ENCODE measurements around the gene ECHS1.
"Not testable (repeated sequence)": the region's sequence is repeated elsewhere in the genome, so short reads cannot be mapped to it uniquely, and the experiment has no call there.

The ECHS1 gene

DNA sequence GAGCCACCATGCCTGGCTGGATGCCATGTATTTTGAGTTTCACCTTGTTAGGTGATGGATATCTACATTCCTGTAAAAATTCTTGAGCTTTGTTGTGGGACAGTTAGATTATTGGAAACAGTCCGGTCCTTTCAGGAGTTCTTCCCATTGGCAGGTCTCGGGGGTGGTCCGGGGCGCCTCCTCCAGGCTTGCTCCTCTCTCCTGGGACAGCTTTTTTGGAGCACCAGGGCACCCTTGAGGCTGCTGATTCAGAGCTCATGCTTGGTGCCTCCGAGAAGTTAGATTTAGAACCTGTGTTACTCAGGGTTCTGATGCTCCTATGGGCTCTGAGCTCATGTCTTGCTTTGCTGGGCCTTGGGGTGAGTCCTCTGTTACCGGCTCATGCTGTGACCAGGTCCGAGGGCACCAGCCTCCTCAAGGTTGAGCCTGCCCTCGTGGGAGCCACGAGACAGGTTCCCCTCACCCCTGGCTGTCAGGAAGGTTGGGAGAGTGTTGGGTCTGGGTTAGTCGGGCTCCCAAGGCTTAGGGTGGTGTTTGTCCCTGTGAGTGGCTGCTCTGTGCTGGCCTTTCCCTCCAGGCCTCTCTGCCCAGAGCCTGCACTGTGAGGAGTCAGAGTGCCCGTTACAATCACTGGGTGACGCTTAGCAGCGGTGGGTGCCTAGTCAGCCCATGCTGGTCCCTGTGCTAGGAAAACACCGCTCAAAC is 45.3 kb upstream of the ECHS1 start:
- DNase-seq (ENCODE audit: extremely low read depth, low read depth): no peak
- TF ChIP-seq, protein P1, sequence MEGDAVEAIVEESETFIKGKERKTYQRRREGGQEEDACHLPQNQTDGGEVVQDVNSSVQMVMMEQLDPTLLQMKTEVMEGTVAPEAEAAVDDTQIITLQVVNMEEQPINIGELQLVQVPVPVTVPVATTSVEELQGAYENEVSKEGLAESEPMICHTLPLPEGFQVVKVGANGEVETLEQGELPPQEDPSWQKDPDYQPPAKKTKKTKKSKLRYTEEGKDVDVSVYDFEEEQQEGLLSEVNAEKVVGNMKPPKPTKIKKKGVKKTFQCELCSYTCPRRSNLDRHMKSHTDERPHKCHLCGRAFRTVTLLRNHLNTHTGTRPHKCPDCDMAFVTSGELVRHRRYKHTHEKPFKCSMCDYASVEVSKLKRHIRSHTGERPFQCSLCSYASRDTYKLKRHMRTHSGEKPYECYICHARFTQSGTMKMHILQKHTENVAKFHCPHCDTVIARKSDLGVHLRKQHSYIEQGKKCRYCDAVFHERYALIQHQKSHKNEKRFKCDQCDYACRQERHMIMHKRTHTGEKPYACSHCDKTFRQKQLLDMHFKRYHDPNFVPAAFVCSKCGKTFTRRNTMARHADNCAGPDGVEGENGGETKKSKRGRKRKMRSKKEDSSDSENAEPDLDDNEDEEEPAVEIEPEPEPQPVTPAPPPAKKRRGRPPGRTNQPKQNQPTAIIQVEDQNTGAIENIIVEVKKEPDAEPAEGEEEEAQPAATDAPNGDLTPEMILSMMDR (IDR thresholded peaks at IDR 0.05; ENCODE audit: low read depth, low read length): no peak

DNA sequence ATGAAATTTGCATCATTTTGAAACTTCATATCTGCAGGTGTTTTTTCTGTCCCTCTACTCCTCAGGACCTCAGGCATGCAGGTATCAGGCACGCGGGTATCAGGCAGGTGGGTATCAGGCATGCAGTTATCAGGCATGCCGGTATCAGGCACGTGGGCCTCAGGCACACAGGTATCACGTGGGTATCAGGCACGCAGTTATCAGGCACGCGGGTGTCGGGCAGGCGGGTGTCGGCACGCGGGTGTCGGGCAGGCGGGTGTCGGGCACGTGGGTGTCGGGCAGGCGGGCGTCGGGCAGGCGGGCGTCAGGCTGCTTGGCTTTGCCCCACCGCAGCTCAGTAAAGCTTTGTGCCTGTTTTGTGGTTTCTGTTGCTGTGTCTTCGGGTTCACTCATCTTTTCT is 42.6 kb upstream of the ECHS1 start:
- TF ChIP-seq, protein P1 (IDR thresholded peaks at IDR 0.05; ENCODE audit: low read depth, low read length): no peak
- DNase-seq (ENCODE audit: extremely low read depth, low read depth): no peak

DNA sequence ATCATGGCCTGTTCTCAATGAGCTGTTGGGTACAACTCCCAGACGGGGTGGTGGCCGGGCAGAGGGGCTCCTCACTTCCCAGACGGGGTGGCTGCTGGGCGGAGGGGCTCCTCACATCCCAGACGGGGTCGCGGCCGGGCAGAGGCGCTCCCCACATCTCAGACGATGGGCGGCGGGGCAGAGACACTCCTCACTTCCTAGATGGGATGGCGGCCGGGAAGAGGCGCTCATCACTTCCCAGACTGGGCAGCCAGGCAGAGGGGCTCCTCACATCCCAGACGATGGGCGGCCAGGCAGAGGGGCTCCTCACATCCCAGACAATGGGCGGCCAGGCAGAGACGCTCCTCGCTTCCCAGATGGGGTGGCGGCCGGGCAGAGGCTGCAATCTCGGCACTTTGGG is 41.2 kb upstream of the ECHS1 start:
- DNase-seq (ENCODE audit: extremely low read depth, low read depth): not testable (repeated sequence)

DNA sequence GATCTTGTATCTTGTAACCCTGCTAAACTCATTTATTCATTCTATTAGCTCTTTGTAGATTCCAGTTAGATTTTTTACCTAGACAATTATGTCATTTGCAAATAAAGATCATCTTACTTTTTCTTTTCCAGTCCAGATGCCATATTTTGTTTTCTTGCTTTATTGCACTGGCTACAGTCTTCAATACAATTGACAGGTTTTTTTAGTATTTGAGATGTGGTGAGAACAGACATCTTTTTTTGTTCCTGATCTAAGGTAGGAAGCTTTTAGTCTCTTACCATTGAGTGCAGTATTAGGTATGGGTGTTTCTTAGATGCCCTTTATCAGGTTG is 39.2 kb upstream of the ECHS1 start:
- TF ChIP-seq, protein P1 (IDR thresholded peaks at IDR 0.05; ENCODE audit: low read depth, low read length): no peak
- DNase-seq (ENCODE audit: extremely low read depth, low read depth): no peak

DNA sequence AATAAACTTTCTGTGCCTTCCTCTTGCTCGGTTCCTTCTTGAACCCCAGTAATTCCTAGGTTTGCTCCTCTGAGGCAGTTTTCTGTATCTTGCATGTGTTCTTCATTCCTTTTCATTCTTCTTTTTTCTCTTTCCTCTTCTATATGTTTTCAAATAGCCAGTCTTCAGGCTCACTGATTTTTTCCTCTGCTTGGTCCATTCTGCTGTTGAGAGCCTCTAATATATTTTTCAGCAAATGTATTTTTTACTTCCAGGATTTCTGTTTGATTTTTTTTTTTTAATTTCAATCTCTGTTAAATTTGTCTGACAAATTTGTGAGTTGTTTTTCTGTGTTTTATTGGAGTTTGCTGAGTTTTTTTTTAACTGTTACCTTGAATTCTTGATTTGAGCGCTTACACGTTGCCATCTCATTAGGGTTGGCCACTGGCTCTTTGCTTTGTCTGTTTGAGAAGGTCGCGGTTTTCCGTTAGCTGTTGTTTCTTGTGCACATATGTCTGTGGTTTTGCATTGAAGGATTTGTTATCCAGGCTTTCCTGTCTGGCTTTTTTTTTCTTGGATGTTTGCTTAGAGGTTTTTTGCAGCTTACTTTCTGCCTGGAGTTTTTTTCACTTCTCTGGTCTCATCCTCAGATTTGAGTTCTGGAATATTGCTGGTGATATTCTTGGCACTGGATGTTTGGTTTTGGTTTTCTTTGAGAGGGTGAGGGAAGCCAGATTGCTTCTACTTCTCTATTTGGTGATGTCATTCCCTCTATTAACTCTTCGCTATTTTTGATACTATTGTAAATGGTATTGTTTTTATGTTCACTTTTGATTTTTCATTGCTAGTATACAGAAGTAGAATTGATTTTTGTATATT is 38.6 kb upstream of the ECHS1 start:
- TF ChIP-seq, protein P1 (IDR thresholded peaks at IDR 0.05; ENCODE audit: low read depth, low read length): no peak
- DNase-seq (ENCODE audit: extremely low read depth, low read depth): no peak

DNA sequence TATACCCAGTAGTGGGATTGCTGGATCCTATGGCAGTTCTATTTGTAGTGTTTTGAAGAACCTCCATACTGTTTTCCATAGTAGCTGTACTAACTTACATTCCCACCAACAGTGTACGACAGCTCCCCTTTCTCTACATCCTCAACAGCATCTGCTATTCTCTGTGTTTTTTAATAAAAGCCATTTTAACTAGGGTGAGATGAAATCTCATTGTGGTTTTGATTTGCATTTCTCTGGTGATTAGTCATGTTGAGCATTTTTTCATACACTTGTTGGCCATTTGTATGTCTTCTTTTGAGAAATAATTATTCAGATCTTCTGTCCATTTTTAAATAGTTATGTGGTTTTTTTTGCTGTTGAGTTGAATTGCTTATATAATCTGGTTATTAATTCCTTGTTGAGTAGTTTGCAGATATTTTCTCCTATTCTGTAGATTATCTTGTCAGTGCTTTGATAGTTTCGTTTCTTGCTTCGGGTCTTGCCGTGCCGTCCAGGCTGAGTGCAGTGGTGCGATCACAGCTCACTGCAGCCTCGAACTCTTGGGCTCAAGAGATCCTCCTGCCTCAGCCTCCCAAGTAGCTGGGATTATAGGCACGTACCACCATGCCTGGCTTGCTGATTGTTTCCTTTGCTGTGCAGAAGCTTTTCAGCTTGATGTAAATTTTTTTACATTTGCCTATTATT is 32.8 kb upstream of the ECHS1 start:
- DNase-seq (ENCODE audit: extremely low read depth, low read depth): no peak
- TF ChIP-seq, protein P1 (IDR thresholded peaks at IDR 0.05; ENCODE audit: low read depth, low read length): no peak

DNA sequence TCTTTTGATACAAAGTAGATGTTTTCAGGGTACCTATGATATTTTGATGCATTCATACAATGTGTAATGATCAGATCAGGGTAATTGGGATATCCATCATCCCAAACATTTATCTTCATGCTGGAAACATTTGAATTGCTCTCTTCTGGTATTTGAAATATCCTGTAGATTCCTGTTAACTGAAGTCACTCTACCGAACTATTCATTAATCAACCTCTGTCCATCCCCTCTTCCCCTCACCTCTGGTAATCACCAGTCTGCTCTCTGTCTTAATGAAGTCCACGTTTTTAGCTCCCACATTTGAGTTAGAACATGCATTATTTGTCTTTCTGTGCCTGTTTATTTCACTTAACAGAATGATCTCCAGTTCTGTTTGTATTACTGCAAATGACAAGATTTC is 32.1 kb upstream of the ECHS1 start:
- DNase-seq (ENCODE audit: extremely low read depth, low read depth): no peak
- TF ChIP-seq, protein P1 (IDR thresholded peaks at IDR 0.05; ENCODE audit: low read depth, low read length): no peak

Data from AG09319 (cell line).